IgD-negative memory B cell (primary cell): ENCODE measurements around the gene NTRK2. TPM values are rescaled to one million over a fixed set of nuclear protein-coding genes. Genes with fewer than 3 reads are reported as not detected.
"Not testable (repeated sequence)": the region's sequence is repeated elsewhere in the genome, so short reads cannot be mapped to it uniquely, and the experiment has no call there.

Source experiments
- H3K27ac Mint-ChIP-seq, 3 donors: one replicate each; pipeline ENCODE4 v1.8.0; 2020 to 2022; ENCODE audit warnings: mild to moderate bottlenecking in 3 of 3, mixed read lengths in 3 of 3, moderate library complexity in 1 of 3
- H3K27me3 Mint-ChIP-seq: one replicate; pipeline ENCODE4 v1.8.0; 2021; ENCODE audit warnings: mixed read lengths
- H3K36me3 Mint-ChIP-seq: one replicate; pipeline ENCODE4 v1.8.0; 2020; ENCODE audit warnings: mild to moderate bottlenecking, mixed read lengths
- H3K4me1 Mint-ChIP-seq, 3 donors: one replicate each; pipeline ENCODE4 v1.8.0; 2020 to 2022; ENCODE audit warnings: mixed read lengths in 3 of 3, mild to moderate bottlenecking in 1 of 3
- H3K4me3 Mint-ChIP-seq, 4 donors: one replicate each; pipeline ENCODE4 v1.8.0; 2020 to 2022; ENCODE audit warnings: mild to moderate bottlenecking in 4 of 4, mixed read lengths in 4 of 4, moderate library complexity in 3 of 4
- H3K9me3 Mint-ChIP-seq, 3 donors: one replicate each; pipeline ENCODE4 v1.8.0; 2020 to 2021; ENCODE audit warnings: mixed read lengths in 3 of 3, mild to moderate bottlenecking in 1 of 3
- polyA plus RNA-seq: library from polyadenylated mRNA; unstranded; fragments of 300-500 nt; fragmentation: Illumina TruSeq; gene quantifications from one replicate; pipeline ENCODE4 v1.2.3, GENCODE V29; 2021

The NTRK2 gene
- polyA plus RNA-seq, 1 donor from 2014 or later, result not detected

- H3K27me3 Mint-ChIP-seq, result no peaks in the 10 kb centered on the region
- no peaks in the 10 kb centered on the region for H3K36me3 Mint-ChIP-seq
- H3K4me1 Mint-ChIP-seq, result peaks cover 0 to 1% (median 0%) of the 10 kb centered on the region in 3 donors
- H3K27ac Mint-ChIP-seq, result no peak overlapping the region
- H3K4me3 Mint-ChIP-seq, result no peak overlapping the region
- no peaks in the 10 kb centered on the region for H3K9me3 Mint-ChIP-seq
Observed at GRCh38 chr9:84897362-84898094, 228.0 kb downstream of the NTRK2 start.

- no peak overlapping the region for H3K27ac Mint-ChIP-seq
- peaks cover 0 to 1% (median 0%) of the 10 kb centered on the region in 3 donors for H3K4me1 Mint-ChIP-seq
- H3K9me3 Mint-ChIP-seq, result no peaks in the 10 kb centered on the region
- H3K4me3 Mint-ChIP-seq, result no peak overlapping the region
- no peaks in the 10 kb centered on the region for H3K27me3 Mint-ChIP-seq
- H3K36me3 Mint-ChIP-seq, result no peaks in the 10 kb centered on the region
Observed at GRCh38 chr9:84898188-84898587, 228.7 kb downstream of the NTRK2 start.

- H3K9me3 Mint-ChIP-seq, H3K4me1 Mint-ChIP-seq, H3K27me3 Mint-ChIP-seq, H3K36me3 Mint-ChIP-seq, H3K4me3 Mint-ChIP-seq: not testable (repeated sequence)
- H3K27ac Mint-ChIP-seq, result peak overlapping the region in 1 of 3 donors; percentile 50
Observed at GRCh38 chr9:84898618-84899017, 229.1 kb downstream of the NTRK2 start.

GRCh38 chr9:84899326-84899725 lies 229.8 kb downstream of the NTRK2 start:
- no peak overlapping the region for H3K27ac Mint-ChIP-seq
- H3K4me3 Mint-ChIP-seq, result no peak overlapping the region
- no peaks in the 10 kb centered on the region for H3K27me3 Mint-ChIP-seq
- peaks cover 0 to 2% (median 0%) of the 10 kb centered on the region in 3 donors for H3K9me3 Mint-ChIP-seq
- H3K4me1 Mint-ChIP-seq, result peaks cover 0 to 1% (median 0%) of the 10 kb centered on the region in 3 donors
- no peaks in the 10 kb centered on the region for H3K36me3 Mint-ChIP-seq

- H3K27me3 Mint-ChIP-seq, result no peaks in the 10 kb centered on the region
- H3K27ac Mint-ChIP-seq, result no peak overlapping the region
- H3K4me3 Mint-ChIP-seq, result no peak overlapping the region
- H3K4me1 Mint-ChIP-seq, result peaks cover 0 to 1% (median 0%) of the 10 kb centered on the region in 3 donors
- no peaks in the 10 kb centered on the region for H3K36me3 Mint-ChIP-seq
- peaks cover 0 to 2% (median 0%) of the 10 kb centered on the region in 3 donors for H3K9me3 Mint-ChIP-seq
Observed at GRCh38 chr9:84900421-84900820, 230.9 kb downstream of the NTRK2 start.

- no peak overlapping the region for H3K4me3 Mint-ChIP-seq
- H3K4me1 Mint-ChIP-seq, result peaks cover 0 to 1% (median 0%) of the 10 kb centered on the region in 3 donors
- H3K27me3 Mint-ChIP-seq, result no peaks in the 10 kb centered on the region
- H3K9me3 Mint-ChIP-seq, result peaks cover 0 to 2% (median 0%) of the 10 kb centered on the region in 3 donors
- no peaks in the 10 kb centered on the region for H3K36me3 Mint-ChIP-seq
- no peak overlapping the region for H3K27ac Mint-ChIP-seq
Observed at GRCh38 chr9:84903963-84904362, 234.4 kb downstream of the NTRK2 start.

GRCh38 chr9:84916769-84917168 lies 247.2 kb downstream of the NTRK2 start:
- H3K36me3 Mint-ChIP-seq, result no peaks in the 10 kb centered on the region
- H3K27ac Mint-ChIP-seq, result no peak overlapping the region
- H3K4me1 Mint-ChIP-seq, result no peaks in the 10 kb centered on the region
- H3K4me3 Mint-ChIP-seq, result no peak overlapping the region
- peaks cover 0 to 2% (median under 1%) of the 10 kb centered on the region in 3 donors for H3K9me3 Mint-ChIP-seq
- H3K27me3 Mint-ChIP-seq, result peaks cover 4% of the 10 kb centered on the region

GRCh38 chr9:84917366-84918070 lies 248.0 kb downstream of the NTRK2 start:
- no peak overlapping the region for H3K4me3 Mint-ChIP-seq
- H3K9me3 Mint-ChIP-seq, result peaks cover 0 to 2% (median 0%) of the 10 kb centered on the region in 3 donors
- H3K36me3 Mint-ChIP-seq, result no peaks in the 10 kb centered on the region
- H3K27ac Mint-ChIP-seq, result no peak overlapping the region
- H3K4me1 Mint-ChIP-seq, result no peaks in the 10 kb centered on the region
- H3K27me3 Mint-ChIP-seq, result peaks cover 4% of the 10 kb centered on the region

GRCh38 chr9:84919440-84919839 lies 249.9 kb downstream of the NTRK2 start:
- Mint-ChIP-seq H3K4me1 (no peaks in the 10 kb centered on the region), H3K36me3 (no peaks in the 10 kb centered on the region), H3K27me3 (peaks cover 4% of the 10 kb centered on the region), H3K27ac (no peak overlapping the region), H3K4me3 (no peak overlapping the region), H3K9me3 (peaks cover 0 to 2% (median 0%) of the 10 kb centered on the region in 3 donors)

GRCh38 chr9:84921175-84921574 lies 251.6 kb downstream of the NTRK2 start:
- no peak overlapping the region for H3K27ac Mint-ChIP-seq
- H3K9me3 Mint-ChIP-seq, result peaks cover 0 to 2% (median 0%) of the 10 kb centered on the region in 3 donors
- H3K4me1 Mint-ChIP-seq, result no peaks in the 10 kb centered on the region
- peaks cover 2% of the 10 kb centered on the region for H3K27me3 Mint-ChIP-seq
- no peak overlapping the region for H3K4me3 Mint-ChIP-seq
- no peaks in the 10 kb centered on the region for H3K36me3 Mint-ChIP-seq

- no peaks in the 10 kb centered on the region for H3K36me3 Mint-ChIP-seq
- peaks cover 0 to 2% (median 0%) of the 10 kb centered on the region in 3 donors for H3K9me3 Mint-ChIP-seq
- no peak overlapping the region for H3K27ac Mint-ChIP-seq
- no peaks in the 10 kb centered on the region for H3K4me1 Mint-ChIP-seq
- H3K27me3 Mint-ChIP-seq, result peaks cover 2% of the 10 kb centered on the region
- no peak overlapping the region for H3K4me3 Mint-ChIP-seq
Observed at GRCh38 chr9:84922051-84922450, 252.5 kb downstream of the NTRK2 start.

GRCh38 chr9:84924266-84924665 lies 254.7 kb downstream of the NTRK2 start:
- H3K36me3 Mint-ChIP-seq, result no peaks in the 10 kb centered on the region
- H3K9me3 Mint-ChIP-seq, result peaks cover 0 to 2% (median 0%) of the 10 kb centered on the region in 3 donors
- no peak overlapping the region for H3K27ac Mint-ChIP-seq
- H3K4me3 Mint-ChIP-seq, result no peak overlapping the region
- peaks cover 2% of the 10 kb centered on the region for H3K27me3 Mint-ChIP-seq
- H3K4me1 Mint-ChIP-seq, result no peaks in the 10 kb centered on the region

- H3K27ac Mint-ChIP-seq, result no peak overlapping the region
- no peaks in the 10 kb centered on the region for H3K36me3 Mint-ChIP-seq
- H3K4me3 Mint-ChIP-seq, result peak overlapping the region in 1 of 4 donors; percentile 4
- H3K9me3 Mint-ChIP-seq, result no peaks in the 10 kb centered on the region
- no peaks in the 10 kb centered on the region for H3K4me1 Mint-ChIP-seq
- H3K27me3 Mint-ChIP-seq, result no peaks in the 10 kb centered on the region
Observed at GRCh38 chr9:84925225-84925872, 255.8 kb downstream of the NTRK2 start.

GRCh38 chr9:84926793-84927192 lies 257.3 kb downstream of the NTRK2 start:
- H3K9me3 Mint-ChIP-seq, result no peaks in the 10 kb centered on the region
- H3K36me3 Mint-ChIP-seq, result no peaks in the 10 kb centered on the region
- H3K4me3 Mint-ChIP-seq, result no peak overlapping the region
- no peaks in the 10 kb centered on the region for H3K4me1 Mint-ChIP-seq
- no peaks in the 10 kb centered on the region for H3K27me3 Mint-ChIP-seq
- no peak overlapping the region for H3K27ac Mint-ChIP-seq

- Mint-ChIP-seq H3K4me1 (no peaks in the 10 kb centered on the region), H3K36me3 (no peaks in the 10 kb centered on the region), H3K27ac (no peak overlapping the region), H3K4me3 (no peak overlapping the region), H3K9me3 (no peaks in the 10 kb centered on the region), H3K27me3 (no peaks in the 10 kb centered on the region)
Observed at GRCh38 chr9:84928419-84928818, 258.9 kb downstream of the NTRK2 start.
